Measurements from ENCODE around the gene SGCA. TPM values are rescaled to one million over a fixed set of nuclear protein-coding genes. Genes with fewer than 3 reads are reported as not detected.

Gene SGCA
- total and polyA plus RNA-seq, 9 of the 15 experiments (the other 6 are each of a cell fraction or from before 2014, with no cell fraction given): not detected

DNA sequence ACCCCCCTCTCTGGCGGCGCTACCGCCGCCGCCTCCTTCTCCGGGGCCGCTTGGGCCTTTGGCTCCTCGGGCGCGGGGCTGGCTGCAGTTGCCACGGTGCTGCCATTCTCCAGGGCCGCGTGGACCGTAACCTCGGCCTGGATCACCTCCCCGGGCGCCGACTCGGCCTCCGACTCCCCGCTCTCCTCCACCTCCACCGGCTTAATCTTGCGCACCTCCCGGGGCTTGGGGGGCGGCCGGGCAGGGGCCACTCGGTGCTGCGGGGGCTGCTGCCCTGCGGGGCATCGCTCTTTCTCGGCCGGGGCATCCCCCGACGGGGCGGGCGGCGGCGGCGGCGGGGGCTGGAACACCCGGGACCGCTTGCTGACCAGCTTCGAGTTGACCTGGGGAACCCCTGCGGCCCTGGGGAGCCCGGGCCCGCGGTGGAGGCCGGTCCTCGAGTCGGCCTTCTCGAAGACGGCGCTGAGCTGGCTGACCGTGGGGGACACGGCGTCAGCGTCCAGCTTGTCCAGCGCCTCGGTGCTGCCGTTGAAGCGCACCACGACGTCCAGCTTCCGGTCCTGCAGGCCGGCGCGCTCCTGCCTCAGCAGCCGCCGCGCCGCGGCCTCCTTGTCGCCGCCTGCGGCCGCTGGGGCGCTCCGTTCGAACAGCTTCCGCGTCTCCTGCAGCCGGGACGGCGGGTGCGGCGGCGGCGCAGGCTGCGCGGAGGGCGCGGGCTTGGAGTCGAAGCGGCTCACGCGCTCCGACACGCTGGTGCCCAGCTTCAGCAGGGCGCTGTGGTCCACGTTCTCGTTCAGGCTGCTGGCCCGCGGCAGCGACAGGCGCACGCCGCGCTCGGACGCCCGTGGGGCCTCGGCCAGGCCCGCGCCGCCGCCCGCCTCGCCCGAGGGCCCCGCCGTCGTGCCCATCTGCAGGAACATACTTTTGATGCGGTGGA, 16.1 kb upstream of the SGCA start (continued):
- TF ChIP-seq, protein P1, sequence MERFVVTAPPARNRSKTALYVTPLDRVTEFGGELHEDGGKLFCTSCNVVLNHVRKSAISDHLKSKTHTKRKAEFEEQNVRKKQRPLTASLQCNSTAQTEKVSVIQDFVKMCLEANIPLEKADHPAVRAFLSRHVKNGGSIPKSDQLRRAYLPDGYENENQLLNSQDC (CRISPR knock-in tag; IDR thresholded peaks at IDR 0.05): no peak
- no peak for TF ChIP-seq ZBED1 (IDR thresholded peaks at IDR 0.05)
- no peak for TF ChIP-seq PYGO2 (tag; IDR thresholded peaks at IDR 0.05)
- TF ChIP-seq, protein P2, sequence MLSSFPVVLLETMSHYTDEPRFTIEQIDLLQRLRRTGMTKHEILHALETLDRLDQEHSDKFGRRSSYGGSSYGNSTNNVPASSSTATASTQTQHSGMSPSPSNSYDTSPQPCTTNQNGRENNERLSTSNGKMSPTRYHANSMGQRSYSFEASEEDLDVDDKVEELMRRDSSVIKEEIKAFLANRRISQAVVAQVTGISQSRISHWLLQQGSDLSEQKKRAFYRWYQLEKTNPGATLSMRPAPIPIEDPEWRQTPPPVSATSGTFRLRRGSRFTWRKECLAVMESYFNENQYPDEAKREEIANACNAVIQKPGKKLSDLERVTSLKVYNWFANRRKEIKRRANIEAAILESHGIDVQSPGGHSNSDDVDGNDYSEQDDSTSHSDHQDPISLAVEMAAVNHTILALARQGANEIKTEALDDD (IDR thresholded peaks at IDR 0.05): no peak
- no peak for TF ChIP-seq ELF4 (CRISPR knock-in tag; IDR thresholded peaks at IDR 0.05)
- no peak for TF ChIP-seq PHB (CRISPR knock-in tag; IDR thresholded peaks at IDR 0.05)
- TF ChIP-seq, protein P3, sequence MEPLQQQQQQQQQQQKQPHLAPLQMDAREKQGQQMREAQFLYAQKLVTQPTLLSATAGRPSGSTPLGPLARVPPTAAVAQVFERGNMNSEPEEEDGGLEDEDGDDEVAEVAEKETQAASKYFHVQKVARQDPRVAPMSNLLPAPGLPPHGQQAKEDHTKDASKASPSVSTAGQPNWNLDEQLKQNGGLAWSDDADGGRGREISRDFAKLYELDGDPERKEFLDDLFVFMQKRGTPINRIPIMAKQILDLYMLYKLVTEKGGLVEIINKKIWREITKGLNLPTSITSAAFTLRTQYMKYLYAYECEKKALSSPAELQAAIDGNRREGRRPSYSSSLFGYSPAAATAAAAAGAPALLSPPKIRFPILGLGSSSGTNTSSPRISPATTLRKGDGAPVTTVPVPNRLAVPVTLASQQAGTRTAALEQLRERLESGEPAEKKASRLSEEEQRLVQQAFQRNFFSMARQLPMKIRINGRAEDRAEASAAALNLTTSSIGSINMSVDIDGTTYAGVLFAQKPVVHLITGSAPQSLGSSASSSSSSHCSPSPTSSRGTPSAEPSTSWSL (CRISPR knock-in tag; IDR thresholded peaks at IDR 0.05; ENCODE audit: borderline replicate concordance): no peak
- no peak for TF ChIP-seq TAF7 (tag; IDR thresholded peaks at IDR 0.05)
- TF ChIP-seq ZNF41 (CRISPR knock-in tag; conservative IDR thresholded peaks at IDR 0.05): no peak
- TF ChIP-seq, protein P4, sequence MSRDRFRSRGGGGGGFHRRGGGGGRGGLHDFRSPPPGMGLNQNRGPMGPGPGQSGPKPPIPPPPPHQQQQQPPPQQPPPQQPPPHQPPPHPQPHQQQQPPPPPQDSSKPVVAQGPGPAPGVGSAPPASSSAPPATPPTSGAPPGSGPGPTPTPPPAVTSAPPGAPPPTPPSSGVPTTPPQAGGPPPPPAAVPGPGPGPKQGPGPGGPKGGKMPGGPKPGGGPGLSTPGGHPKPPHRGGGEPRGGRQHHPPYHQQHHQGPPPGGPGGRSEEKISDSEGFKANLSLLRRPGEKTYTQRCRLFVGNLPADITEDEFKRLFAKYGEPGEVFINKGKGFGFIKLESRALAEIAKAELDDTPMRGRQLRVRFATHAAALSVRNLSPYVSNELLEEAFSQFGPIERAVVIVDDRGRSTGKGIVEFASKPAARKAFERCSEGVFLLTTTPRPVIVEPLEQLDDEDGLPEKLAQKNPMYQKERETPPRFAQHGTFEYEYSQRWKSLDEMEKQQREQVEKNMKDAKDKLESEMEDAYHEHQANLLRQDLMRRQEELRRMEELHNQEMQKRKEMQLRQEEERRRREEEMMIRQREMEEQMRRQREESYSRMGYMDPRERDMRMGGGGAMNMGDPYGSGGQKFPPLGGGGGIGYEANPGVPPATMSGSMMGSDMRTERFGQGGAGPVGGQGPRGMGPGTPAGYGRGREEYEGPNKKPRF (IDR thresholded peaks at IDR 0.05; ENCODE audit: low read depth, low read length): no peak
- no peak for TF ChIP-seq MXI1 (IDR thresholded peaks at IDR 0.05; ENCODE audit: low read depth, low read length)
- TF ChIP-seq ZNF24 (IDR thresholded peaks at IDR 0.05): peak; percentile 67
- no peak for TF ChIP-seq OTX1 (CRISPR knock-in tag; IDR thresholded peaks at IDR 0.05)
- no peak for TF ChIP-seq ZNF232 (CRISPR knock-in tag; IDR thresholded peaks at IDR 0.05)
- 0 out of 2 replicates have a peak, but pooled peaks have one; percentile 35 for TF ChIP-seq MYC (IDR thresholded peaks at IDR 0.05; ENCODE audit: low read depth, low read length)
- TF ChIP-seq MYC (CRISPR knock-in tag; IDR thresholded peaks at IDR 0.05; ENCODE audit: borderline replicate concordance, low read depth): no peak
- no peak for TF ChIP-seq CHD2 (IDR thresholded peaks at IDR 0.05; ENCODE audit: low read depth, low read length)
- TF ChIP-seq ATF1 (CRISPR knock-in tag; IDR thresholded peaks at IDR 0.05): no peak
- 0 out of 2 replicates have a peak, but pooled peaks have one; percentile 31 for TF ChIP-seq ATF1 (tag; IDR thresholded peaks at IDR 0.05)
- TF ChIP-seq, protein P5, sequence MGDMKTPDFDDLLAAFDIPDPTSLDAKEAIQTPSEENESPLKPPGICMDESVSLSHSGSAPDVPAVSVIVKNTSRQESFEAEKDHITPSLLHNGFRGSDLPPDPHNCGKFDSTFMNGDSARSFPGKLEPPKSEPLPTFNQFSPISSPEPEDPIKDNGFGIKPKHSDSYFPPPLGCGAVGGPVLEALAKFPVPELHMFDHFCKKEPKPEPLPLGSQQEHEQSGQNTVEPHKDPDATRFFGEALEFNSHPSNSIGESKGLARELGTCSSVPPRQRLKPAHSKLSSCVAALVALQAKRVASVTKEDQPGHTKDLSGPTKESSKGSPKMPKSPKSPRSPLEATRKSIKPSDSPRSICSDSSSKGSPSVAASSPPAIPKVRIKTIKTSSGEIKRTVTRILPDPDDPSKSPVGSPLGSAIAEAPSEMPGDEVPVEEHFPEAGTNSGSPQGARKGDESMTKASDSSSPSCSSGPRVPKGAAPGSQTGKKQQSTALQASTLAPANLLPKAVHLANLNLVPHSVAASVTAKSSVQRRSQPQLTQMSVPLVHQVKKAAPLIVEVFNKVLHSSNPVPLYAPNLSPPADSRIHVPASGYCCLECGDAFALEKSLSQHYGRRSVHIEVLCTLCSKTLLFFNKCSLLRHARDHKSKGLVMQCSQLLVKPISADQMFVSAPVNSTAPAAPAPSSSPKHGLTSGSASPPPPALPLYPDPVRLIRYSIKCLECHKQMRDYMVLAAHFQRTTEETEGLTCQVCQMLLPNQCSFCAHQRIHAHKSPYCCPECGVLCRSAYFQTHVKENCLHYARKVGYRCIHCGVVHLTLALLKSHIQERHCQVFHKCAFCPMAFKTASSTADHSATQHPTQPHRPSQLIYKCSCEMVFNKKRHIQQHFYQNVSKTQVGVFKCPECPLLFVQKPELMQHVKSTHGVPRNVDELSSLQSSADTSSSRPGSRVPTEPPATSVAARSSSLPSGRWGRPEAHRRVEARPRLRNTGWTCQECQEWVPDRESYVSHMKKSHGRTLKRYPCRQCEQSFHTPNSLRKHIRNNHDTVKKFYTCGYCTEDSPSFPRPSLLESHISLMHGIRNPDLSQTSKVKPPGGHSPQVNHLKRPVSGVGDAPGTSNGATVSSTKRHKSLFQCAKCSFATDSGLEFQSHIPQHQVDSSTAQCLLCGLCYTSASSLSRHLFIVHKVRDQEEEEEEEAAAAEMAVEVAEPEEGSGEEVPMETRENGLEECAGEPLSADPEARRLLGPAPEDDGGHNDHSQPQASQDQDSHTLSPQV (IDR thresholded peaks at IDR 0.05): peak; percentile 77
- TF ChIP-seq NFXL1 (CRISPR knock-in tag; IDR thresholded peaks at IDR 0.05): no peak
